ENCODE results near the gene TTC5.
"Not testable (repeated sequence)": the region's sequence is repeated elsewhere in the genome, so short reads cannot be mapped to it uniquely, and the experiment has no call there.

The TTC5 gene

DNA sequence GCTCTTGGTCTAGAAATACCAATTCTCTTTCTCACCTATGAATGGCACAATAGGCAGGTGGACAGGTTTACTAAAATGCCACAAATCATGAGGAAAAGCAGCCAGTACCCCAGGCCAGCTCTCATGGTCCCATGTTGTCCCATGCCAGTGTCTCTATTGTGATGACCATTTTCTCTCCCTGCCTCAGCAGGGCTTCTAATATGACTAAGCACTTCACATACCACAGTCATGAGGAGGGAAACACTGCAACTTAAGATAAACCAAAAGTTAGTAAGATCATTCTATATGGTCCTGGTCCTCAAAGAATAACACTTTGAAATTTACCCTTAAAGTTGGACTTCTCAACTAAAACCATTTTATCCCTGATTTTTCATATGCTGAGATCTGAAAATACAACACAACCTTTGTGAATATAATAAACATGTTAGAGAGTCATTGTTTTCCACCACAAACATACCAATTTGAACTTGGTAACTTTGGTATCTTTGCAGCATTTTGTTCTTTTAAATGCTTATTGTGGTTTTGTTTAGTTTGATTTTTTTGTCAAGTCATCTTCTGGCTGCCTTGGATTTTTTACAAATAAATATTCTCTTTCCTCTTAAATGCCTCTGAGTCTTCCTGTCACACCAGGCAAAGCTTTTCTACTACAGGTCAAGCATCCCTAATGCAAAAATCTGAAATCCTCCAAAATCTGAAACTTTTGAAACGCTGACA lies 3.6 kb downstream of the TTC5 start:
- DNase-seq (ENCODE audit: low spot score), result no peak

DNA sequence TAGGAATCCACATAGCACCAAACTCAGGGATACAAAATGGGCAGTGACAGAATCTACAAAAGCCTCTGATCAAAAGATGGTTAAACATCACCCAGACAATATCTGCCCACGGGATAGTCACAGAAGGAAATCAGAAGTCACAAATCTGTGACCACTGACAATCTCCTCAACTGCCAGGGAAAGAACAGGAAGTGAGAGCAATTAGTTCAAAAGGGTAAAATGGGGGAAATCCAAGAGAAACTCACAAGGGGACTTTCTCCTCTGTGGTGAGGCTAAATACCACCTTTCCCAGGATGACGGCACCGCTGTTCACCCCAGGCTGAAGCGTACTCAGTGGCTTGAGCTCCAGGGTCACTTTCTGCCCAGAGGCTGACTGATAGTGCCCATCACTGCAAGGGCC lies 10.7 kb downstream of the TTC5 start:
- no peak for DNase-seq (ENCODE audit: low spot score)

DNA sequence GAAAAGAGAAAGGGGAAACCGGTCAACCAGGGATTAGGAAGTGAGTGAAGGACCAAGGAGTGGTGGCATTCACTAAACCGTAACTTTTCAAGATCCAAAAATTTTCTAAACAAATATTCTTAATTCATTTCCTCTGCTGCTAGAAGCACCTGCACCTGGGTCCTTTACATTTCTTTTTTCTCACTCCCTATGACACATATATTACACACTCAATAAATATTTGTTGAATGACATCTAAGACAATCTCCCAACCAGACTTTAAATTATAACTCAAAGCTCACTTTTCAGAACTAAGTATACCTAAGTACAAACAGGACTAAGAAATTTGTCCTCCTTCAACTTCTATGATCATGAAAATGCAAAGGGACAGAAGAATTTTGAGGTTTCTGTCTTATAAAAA lies 11.1 kb downstream of the TTC5 start:
- no peak for DNase-seq (ENCODE audit: low spot score)

DNA sequence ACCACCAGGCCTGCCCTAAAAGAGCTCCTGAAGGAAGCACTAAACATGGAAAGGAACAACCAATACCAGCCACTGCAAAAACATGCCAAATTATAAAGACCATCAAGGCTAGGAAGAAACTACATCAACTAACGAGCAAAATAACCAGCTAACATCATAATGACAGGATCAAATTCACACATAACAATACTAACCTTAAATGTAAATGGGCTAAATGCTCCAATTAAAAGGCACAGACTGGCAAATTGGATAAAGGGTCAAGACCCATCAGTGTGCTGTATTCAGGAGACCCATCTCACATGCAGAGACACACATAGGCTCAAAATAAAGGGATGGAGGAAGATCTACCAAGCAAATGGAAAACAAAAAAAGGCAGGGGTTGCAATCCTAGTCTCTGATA lies 23.8 kb downstream of the TTC5 start:
- not testable (repeated sequence) for DNase-seq (ENCODE audit: low spot score)

DNA sequence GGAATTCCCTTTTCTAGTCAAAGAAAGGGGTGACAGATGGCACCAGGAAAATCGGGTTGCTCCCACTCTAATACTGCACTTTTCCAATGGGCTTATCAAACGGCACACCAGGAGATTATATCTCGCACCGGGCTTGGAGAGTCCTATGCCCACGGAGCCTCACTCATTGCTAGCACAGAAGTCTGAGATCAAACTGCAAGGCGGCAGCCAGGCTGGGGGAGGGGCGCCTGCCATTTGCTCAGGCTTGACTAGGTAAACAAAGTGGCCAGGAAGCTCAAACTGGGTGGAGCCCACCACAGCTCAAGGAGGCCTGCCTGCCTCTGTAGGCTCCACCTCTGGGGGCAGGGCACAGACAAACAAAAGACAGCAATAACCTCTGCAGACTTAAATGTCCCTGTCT lies 25.5 kb downstream of the TTC5 start:
- DNase-seq (ENCODE audit: low spot score), result not testable (repeated sequence)

DNA sequence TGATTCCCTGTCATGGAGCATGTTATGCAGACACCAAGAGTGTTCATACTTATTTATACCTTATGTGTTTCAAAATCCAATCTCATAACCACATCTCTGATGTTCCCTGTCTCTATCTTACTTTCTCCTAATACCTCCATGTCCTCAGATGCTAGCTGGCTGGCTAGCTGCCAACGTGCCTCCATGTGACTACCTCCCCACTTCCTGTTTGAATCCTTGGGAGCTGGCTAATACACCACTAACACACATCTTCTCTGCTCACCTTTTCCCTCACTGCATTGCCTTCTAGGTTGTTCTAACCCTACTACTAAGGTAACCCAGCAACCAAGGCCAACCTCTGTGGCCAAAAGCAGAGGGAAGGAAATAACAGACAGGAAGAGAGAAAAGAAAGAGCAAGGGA lies 27.3 kb downstream of the TTC5 start:
- no peak for DNase-seq (ENCODE audit: low spot score)

DNA sequence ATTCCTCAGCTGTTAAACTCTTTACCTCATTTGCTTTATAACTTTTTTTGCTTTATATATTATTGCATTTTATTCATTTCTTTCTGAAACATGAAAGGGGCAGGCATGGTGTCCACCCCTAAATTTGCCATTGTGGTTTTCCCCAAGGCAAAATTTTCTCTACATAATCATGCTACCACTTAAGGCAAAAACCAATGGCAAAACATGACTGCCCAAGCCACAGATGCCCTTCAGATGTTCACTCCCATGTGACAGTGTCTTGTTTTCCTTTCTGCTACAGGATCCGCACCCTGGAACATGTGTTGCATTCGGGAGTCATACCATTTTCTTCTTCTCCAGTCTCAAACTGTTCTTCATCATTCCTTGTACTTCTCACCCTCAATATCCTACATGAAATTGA lies 28.3 kb downstream of the TTC5 start:
- DNase-seq (ENCODE audit: low spot score), result no peak

DNA sequence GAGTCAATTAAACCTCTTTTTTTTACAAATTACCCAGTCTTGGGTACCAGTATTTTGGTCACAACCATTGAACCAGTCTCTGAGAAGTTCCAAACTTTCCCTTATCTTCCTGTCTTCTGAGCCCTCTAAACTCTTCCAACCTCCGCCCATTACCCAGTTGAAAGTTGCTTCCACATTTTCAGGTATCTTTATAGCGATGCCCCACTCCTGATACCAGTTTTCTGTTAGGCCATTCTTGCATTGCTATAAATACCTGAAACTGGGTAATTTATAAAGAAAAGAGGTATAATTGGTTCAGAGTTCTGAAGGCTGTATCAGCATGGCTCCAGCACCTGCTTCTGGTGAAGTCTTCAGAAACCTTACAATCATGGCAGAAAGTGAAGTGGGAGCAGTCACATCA lies 31.7 kb downstream of the TTC5 start:
- no peak for DNase-seq (ENCODE audit: low spot score)

DNA sequence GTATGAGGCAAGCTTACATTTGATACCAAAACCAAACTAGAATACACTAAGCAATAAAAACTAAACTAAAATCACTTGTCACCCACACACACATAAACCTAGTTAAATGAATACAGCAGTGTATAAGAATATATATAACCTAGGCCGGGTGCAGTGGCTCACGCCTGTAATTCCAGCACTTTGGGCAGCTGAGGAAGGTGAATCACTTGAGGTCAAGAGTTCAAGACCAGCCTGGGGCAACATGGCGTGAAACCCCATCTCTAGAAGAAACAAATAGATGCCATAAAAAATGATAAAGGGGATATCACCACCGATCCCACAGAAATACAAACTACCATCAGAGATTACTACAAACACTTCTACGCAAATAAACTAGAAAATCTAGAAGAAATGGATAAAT lies 41.4 kb downstream of the TTC5 start:
- not testable (repeated sequence) for DNase-seq (ENCODE audit: low spot score)

DNA sequence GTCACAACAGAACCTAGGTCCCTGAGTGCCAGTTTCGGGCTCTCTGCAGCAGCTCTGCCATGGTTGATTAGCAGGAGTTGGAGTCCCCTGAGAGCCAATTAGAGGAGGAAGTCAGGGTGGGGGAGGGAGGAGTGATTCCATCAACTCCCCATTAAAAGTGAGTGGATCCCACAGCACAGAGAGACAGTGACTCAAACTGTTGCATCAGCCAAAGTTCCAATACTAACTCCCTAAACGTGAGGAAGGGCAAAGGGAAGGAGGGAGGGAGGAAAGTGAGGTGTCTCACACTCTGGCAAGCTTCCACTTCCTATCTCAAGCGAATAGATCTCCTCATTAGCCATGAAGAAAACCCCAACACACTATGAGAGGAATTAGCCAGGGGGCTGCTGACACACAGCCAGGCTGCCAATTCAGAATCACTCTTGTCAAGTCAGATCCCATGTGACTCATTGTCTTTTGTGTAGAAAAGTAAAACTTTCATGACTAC lies 43.1 kb downstream of the TTC5 start:
- DNase-seq (ENCODE audit: low spot score), result no peak

DNA sequence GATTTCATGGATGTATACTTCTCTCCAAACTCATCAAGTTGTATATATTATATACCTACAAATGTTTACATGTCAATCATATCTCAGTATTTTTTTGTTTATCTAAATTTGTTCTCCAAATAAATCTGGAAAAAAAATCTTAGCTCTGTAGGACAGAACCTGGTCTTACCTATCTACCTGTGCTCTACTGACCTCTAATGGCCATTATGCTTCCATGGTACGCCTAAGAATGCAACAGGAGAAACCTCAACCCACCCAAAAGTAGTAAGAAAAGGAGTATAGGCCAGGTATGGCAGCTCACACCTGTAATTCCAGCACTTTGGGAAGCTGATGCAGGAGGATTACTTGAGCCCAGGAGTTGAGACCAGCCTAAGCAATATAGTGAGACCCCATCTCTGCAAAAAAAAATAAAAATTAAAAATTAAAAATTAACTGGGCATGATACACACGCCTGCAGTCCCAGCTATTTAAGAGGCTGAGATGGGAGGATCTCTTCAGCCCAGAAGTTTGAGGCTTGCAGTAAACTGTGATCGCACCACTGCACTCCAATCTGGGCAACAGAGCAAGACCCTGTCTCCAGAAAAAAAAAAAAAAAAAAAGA lies 58.0 kb downstream of the TTC5 start:
- DNase-seq (ENCODE audit: low spot score), result no peak
